Activated T-helper 1 cell treated with anti-CD3 and anti-CD28 coated beads, Interleukin-2, amount 50 U/mL, for 16 hours (primary cell): ENCODE measurements around the gene CLSTN2.

Experiments
- DNase-seq, 2 donors: peaks; one replicate each; pipeline ENCODE4 v3.0.0-alpha.2; 2020; ENCODE audit warnings: low read depth in 1 of 2, low spot score in 1 of 2

Gene CLSTN2

GRCh38 chr3:140091143-140091542 lies 156.2 kb downstream of the CLSTN2 start:
- no peak for DNase-seq

DNA sequence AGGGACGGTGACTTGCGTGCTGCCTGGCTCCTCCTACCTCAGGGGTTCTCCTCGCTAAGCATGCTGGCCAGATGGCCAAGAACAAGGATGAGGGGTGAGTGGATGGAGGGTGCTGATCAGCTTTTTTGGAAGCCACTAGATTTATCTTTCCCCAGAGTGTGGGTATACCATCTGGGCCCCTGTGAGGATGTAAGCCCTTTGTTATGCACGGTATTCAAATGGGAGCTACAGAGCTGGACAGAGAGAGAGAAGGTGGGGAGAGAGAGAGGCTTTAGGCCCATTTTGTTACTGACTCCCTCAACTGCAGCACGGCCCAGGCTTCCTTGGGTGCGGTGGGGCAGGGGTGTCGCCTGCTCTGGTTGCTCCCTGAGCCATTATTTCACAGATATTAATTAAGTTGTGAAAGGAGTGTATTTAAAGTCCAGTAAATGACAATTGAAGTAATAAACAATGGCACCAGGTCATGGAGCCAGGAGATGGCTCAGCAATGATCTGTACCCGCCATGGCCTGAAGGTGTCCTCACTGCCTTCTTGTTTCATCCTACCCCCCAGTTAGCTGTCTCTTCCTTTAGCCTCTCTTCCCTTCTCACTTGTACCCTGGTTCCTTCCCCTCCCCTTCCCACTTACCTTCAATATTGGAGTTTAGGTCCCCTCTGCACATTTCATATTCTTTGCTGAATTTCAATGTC lies 158.0 kb downstream of the CLSTN2 start:
- no peak for DNase-seq

DNA sequence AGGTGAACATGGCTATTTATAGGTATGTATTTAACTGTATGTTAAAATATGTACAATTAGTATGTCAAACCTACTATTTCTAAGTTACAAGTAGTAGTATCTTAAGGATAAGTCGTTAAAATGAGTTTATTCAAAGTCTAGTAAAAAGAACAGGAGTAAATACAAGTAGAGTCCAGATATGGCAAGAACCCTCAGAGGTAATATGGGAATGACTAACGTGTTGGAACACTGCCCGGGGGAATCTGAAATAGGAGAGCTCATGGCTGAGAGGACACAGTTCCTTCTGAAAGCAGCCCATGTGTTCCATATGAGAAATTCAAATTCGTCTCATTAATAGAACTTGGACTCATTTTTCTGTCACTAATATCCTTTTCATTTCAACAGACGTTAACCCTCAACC lies 158.8 kb downstream of the CLSTN2 start:
- no peak for DNase-seq

- no peak for DNase-seq
Measured at GRCh38 chr3:140094487-140094886, 159.5 kb downstream of the CLSTN2 start.

- DNase-seq = no peak
Measured at GRCh38 chr3:140096037-140096436, 161.1 kb downstream of the CLSTN2 start.

DNA sequence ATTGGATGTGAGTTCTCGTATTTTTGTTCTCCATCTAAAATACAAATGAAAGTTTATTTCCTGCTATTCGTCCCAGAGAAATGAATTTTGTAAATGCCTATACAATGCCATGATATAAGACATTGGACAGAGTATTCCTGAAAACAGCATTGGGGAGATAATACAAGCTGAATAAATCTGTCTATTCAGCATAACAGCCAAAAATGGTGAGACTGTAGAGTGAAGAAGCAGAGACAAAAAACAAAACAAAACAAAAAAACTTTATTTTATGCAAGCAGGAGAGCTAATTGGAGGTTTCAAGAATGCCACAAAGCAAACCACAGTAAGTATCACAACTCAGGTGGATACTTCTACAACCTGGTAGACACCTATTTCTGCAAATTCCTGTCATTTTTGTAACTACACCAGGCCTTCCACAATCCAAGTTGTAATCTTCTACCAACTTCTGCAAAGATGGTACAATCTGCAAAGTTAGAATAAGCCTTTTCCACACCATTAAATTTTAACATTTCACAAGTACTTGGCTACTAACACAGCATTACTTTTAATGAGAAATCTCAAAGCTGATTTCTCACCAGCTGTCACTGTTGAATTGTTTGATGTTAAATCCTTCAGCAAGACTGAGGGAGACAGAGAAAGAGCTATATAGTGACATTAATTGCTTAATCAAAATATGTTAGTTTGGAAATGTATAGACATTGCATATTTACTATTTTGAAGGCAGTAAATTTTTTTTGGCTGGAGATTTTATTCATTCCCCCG lies 163.1 kb downstream of the CLSTN2 start:
- no peak for DNase-seq

GRCh38 chr3:140100479-140100878 lies 165.5 kb downstream of the CLSTN2 start:
- no peak for DNase-seq

DNA sequence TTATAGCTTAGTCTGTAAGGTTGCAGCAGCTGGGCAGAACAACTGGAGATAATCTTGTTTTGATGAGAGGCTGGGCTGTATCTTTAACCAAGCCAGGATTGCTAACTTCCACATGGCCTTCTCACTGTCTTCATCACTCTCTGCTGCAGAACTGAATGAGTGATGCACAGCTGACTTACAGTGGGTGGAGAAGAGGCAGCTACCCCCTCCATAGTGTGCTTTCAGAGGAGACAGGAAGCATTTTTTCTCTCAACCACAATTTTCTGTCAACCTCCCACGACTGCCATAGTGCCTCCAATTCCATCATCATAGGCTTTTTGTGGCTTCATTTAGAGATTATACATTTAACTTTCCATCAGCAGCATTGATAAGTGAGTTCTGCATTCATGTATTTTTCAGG lies 168.2 kb downstream of the CLSTN2 start:
- DNase-seq = no peak

- DNase-seq = no peak
Measured at GRCh38 chr3:140103986-140104645, 169.1 kb downstream of the CLSTN2 start.

GRCh38 chr3:140113996-140114788 lies 179.2 kb downstream of the CLSTN2 start:
- DNase-seq = no peak

DNA sequence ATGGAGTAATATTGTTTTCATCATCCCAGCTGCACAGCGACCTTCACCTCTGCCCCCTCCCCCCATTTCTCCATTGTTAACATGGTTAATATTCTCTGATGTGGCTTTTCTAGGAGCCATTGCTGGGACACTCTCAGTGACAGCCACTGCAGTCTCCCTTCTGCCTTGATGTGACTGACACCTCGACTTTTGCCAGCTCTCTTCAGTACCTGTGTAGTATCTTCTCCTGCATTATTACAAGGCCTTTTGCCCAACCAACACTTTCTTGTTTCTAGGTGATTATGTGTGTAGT lies 179.8 kb downstream of the CLSTN2 start:
- DNase-seq = no peak

DNA sequence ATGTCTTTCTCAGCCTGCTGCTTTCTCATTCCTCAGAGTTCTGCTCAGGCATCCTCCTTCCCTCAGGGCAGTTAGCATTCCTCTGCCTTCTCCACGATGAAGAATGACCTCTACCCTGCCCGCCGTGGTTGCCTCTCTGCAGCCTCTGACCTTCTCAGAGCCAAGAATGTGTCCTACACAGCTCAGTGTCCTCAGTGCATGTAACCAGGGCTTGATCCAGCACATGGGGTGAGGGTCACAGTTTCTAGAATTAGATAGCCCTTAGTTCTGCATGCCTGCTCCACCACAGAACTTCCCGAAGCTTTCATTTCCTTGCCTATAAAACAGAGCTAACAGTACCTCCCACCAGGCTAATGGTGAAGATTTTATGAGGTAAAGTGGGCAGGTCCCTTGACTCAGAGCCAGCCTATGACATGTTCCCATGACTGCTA lies 182.1 kb downstream of the CLSTN2 start:
- no peak for DNase-seq

DNA sequence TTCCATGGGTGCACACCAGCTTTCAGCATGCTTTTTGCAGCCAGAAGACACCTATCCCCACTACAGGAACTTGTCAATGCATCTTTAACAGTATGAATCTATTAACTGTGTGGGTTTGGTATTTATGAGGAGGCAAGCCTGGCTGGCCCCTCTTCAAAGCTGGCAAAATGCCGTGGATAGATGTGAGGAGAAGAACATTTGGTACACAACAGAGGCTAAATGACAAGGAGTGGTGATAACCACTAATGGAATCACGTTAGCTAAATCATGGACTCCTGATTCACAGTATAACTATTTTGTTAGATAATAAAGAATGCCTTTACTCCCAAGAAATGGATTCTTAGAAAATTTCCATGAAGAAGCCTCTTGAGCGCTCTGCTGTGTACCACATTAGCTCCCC lies 187.2 kb downstream of the CLSTN2 start:
- no peak for DNase-seq

DNA sequence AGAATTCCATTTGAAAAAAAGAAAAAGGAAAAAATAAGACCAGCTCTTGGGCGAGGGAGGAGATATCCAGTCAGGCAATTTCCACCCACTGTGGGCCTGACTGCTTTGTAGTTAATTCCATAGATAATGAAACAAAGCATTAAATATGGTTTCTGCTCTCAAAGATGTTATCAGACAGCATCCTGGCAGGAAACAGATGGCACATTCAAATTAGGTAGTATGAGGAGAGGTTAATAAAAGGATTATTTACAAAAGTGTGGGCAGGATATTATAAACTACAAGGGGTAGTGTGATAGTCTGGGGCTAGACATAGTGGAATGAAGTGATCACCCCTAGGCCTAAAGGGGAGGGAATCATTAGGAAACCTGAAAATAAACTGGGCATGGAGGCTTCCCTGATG lies 193.2 kb downstream of the CLSTN2 start:
- no peak for DNase-seq

DNA sequence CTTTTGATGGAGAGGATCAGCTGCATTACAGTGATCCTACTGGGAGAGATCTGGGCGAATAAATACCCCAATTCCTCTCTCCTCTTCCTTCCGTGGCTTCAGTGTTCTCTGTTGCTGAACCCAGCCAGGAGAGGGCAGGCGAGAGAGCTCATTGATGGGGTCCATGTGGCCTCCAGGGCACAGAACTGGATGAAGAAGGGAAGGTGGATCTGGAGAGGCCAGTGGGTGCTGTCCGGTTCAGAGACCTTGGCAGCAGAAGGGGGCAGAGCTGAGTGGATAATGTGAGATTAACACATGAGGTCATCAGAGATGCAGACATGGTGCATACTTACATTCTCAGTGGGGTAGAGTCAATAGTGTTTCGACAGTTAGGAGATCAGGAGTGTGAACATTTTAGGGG lies 193.6 kb downstream of the CLSTN2 start:
- no peak for DNase-seq

DNA sequence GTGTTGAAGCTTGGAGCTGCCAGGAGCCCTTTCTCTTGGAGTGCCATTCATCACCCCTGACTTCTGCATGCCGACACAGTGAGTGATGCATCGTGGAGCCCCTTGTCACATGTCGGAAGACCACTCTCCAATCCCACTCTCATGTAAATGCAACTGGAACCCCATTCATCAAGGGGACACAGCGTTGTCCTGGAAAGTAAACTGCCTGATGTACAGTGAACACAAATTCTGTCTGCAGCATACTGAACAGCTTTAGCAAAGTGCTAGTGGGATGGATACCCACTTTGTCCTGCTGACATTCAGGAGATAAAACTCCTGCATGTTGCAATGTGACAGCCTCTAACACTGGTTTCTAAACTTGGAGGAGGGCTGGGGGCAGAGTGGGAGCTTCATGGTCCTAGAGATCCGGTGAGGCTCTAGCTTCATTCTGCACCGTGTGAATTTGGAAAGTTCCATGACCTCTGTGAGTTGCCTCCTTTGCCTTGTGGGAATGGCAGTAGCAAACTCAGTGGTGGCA lies 194.8 kb downstream of the CLSTN2 start:
- no peak for DNase-seq

DNA sequence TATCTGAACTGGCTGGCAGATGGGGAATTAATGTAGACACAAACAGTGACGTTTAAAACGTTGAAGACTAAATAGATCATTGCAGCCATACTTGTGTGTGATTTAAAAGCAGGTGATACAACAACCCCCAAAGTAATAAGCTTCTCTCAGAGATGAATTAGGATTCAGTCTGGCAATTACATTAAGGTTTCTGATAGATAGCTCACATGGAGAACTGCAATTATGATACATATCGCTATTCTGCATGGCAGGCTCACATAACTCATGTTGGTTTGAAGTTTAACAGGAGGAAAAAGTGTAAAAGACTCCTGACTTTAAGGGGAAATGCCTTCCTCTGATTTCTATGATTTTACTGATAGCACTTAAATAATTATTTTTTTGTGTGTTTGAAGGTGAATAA lies 196.9 kb downstream of the CLSTN2 start:
- DNase-seq = no peak

DNA sequence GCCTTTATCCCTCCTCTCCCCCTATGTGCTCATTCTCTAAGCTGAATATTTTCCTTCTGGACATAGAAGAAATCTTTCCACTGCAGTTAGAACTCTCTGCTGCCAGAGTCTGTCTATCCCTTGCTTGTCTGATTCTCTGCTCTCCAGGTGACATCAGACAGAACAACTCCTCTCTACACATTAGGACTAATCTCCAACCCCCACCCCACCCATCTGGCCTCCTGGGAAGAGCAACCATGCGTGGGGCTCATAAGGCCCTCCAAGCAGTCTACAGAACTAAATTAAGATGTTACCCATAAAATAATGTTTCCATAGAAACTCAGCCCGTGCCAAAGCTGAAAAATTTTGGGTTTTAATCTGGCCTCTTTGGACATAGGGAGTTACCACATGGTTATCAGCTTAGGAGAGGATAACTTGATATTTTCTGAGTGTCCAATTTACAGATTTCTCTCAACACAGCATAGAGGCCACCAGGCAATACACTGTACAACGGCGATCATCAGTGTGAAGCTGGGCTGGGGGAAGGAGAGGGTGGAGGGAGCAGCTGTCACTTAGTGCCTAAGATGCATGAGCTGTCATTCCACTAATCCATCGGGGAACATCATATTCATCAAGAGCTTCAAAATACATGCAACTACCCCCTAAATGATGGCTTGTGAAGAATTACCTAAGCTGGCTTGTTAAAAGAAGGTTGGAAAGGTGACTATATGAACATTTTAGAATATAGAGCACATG lies 199.4 kb downstream of the CLSTN2 start:
- no peak for DNase-seq

- no peak for DNase-seq
Measured at GRCh38 chr3:140135461-140135860, 200.5 kb downstream of the CLSTN2 start.

DNA sequence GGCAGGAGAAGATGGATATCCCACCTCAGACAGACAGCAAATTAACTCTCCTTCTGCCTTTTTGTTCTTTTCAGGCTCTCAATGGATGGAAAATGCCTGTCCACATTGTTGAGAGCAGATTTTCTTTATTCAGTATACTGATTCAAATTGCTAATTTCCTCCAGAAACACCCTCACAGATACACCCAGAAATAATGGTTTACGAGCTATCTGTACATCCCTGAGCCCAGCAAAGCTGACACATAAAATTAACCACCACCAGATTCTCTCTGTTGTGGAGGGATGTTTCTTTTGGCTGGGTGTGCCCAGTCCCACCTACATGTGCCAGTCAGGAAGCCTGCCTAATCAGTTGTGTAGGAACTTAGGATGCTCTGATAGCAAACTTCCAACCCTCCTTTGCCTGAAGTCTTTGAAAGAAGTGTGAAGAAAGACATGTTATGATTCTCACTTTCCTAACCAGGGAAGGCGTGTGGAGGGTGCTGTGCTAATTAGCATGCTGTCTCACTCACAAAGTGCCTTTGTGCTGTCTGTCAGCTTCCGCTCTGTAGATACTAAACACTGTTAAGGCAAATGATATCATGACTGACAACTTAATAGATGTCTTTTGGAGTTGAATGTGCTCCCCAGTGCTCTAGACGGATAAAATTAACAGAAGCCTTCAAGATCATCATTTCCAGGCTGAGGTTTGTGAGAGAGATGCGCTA lies 208.5 kb downstream of the CLSTN2 start:
- no peak for DNase-seq
